ENCODE results near the gene PIGU.
"Not testable (repeated sequence)": the region's sequence is repeated elsewhere in the genome, so short reads cannot be mapped to it uniquely, and the experiment has no call there.

The PIGU gene

DNA sequence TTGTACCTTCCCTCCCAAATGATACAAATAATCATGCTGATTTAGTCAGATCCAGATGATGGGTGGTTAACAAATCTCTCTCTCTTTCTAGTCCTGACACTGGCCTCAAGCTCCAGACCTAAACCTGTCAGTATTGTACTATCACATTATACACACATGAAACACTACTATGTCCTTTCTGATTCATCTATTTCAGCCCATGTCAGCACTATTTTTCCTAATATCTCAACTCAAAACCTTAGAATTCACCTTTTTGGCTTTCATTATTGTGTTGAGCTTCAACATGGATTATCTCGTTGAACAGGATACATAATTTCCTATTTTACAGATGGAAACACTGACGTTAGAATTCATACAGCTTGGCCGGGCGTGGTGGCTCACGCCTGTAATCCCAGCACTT, 3.5 kb downstream of the PIGU start:
- POLR2A ChIA-PET = no interaction called here
- TF ChIP-seq, protein P1, sequence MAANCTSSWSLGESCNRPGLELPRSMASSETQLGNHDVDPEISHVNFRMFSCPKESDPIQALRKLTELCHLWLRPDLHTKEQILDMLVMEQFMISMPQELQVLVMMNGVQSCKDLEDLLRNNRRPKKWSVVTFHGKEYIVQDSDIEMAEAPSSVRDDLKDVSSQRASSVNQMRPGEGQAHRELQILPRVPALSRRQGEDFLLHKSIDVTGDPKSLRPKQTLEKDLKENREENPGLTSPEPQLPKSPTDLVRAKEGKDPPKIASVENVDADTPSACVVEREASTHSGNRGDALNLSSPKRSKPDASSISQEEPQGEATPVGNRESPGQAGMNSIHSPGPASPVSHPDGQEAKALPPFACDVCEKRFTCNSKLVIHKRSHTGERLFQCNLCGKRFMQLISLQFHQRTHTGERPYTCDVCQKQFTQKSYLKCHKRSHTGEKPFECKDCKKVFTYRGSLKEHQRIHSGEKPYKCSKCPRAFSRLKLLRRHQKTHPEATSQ (tag by site-specific recombination; IDR thresholded peaks at IDR 0.05) = no peak
- TF ChIP-seq ZNF133 (tag by site-specific recombination; IDR thresholded peaks at IDR 0.05) = peak; percentile 70; the same call in 1 of the 2 replicates
- TF ChIP-seq ZBTB8A (tag by site-specific recombination; IDR thresholded peaks at IDR 0.05) = no peak
- TF ChIP-seq, protein P2, sequence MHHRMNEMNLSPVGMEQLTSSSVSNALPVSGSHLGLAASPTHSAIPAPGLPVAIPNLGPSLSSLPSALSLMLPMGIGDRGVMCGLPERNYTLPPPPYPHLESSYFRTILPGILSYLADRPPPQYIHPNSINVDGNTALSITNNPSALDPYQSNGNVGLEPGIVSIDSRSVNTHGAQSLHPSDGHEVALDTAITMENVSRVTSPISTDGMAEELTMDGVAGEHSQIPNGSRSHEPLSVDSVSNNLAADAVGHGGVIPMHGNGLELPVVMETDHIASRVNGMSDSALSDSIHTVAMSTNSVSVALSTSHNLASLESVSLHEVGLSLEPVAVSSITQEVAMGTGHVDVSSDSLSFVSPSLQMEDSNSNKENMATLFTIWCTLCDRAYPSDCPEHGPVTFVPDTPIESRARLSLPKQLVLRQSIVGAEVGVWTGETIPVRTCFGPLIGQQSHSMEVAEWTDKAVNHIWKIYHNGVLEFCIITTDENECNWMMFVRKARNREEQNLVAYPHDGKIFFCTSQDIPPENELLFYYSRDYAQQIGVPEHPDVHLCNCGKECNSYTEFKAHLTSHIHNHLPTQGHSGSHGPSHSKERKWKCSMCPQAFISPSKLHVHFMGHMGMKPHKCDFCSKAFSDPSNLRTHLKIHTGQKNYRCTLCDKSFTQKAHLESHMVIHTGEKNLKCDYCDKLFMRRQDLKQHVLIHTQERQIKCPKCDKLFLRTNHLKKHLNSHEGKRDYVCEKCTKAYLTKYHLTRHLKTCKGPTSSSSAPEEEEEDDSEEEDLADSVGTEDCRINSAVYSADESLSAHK (tag by site-specific recombination; IDR thresholded peaks at IDR 0.05) = no peak
- Histone ChIP-seq H3K36me3 (ENCODE audit: control insufficient read depth in 2 of 2, insufficient read depth in 1 of 2, low read length in 2 of 2) (no peaks in the 10 kb centered on the region; a peak in 1 of 3 replicates), H3K4me3 (ENCODE audit: low read depth, low read length) (no peak overlapping the region), H3K9me3 (ENCODE audit: control insufficient read depth, insufficient read depth, low read depth, low read length) (no peaks in the 10 kb centered on the region), H3K27ac (ENCODE audit: extremely low read depth, low read depth, low read length) (no peak overlapping the region), H3K4me1 (ENCODE audit: control insufficient read depth, insufficient read depth, low read length) (no peaks in the 10 kb centered on the region)
- CTCF ChIA-PET = no interaction called here

DNA sequence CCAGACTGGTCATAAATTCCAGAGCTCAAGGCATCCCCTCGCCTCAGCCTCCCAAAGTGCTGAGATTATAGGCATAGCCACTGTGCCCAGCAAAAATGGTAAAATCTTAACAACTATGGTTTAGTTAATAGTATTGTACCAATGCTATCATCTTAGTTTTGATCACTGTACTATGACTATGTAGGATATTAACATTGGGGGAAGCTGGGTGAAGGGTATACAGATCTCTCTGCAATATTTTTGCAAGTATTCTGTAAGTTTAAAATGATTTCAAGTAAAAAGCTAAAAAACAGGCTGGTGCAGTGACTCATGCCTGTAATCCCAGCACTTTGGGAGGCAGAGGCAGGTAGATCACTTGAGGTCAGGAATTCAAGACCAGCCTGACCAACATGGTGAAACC, 7.8 kb downstream of the PIGU start:
- ChIA-PET POLR2A (interaction anchor here (1.0 to 1.2 kb wide), 2 partner anchors 8 to 154 kb away, joined by 3 to 10 read pairs; partner anchors contain the start of gene PIGU), CTCF (no interaction called here)
- TF ChIP-seq SETDB1 (IDR thresholded peaks at IDR 0.05; ENCODE audit: insufficient read length, low read length) (peak; percentile 13), ZNF529 (tag by site-specific recombination; IDR thresholded peaks at IDR 0.05; ENCODE audit: insufficient replicate concordance) (peak; percentile 100), YY1 (tag by site-specific recombination; IDR thresholded peaks at IDR 0.05) (no peak)
- H3K36me3 ChIP-seq (ENCODE audit: control insufficient read depth in 2 of 2, insufficient read depth in 1 of 2, low read length in 2 of 2) = no peaks in the 10 kb centered on the region; a peak in 1 of 3 replicates
- no peak overlapping the region for H3K4me3 ChIP-seq (ENCODE audit: low read depth, low read length)
- H3K4me1 ChIP-seq (ENCODE audit: control insufficient read depth, insufficient read depth, low read length) = no peaks in the 10 kb centered on the region
- H3K27ac ChIP-seq (ENCODE audit: extremely low read depth, low read depth, low read length) = no peak overlapping the region
- no peaks in the 10 kb centered on the region for H3K9me3 ChIP-seq (ENCODE audit: control insufficient read depth, insufficient read depth, low read depth, low read length)

DNA sequence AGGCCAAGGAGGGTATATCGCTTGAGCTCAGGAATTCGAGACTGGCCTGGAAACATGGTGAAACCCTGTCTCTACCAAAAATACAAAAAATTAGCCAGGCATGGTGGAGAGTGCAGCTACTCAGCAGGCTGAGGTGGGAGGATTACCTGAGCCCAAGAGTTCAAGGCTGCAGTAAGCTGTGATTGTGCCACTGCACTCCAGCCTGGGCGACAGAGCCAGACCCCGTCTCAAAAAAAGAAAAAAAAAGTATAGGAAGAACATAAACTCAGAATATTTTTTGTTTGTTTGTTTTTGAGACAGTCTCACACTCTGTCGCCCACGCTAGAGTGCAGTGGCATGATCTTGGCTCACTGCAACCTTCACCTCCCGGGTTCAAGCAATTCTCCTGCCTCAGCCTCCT, 12.1 kb downstream of the PIGU start:
- H3K4me1 ChIP-seq (ENCODE audit: control insufficient read depth, insufficient read depth, low read length); H3K36me3 ChIP-seq (ENCODE audit: control insufficient read depth in 2 of 2, insufficient read depth in 1 of 2, low read length in 2 of 2); H3K27ac ChIP-seq (ENCODE audit: extremely low read depth, low read depth, low read length); H3K9me3 ChIP-seq (ENCODE audit: control insufficient read depth, insufficient read depth, low read depth, low read length); H3K4me3 ChIP-seq (ENCODE audit: low read depth, low read length): not testable (repeated sequence)
- ChIA-PET CTCF (interaction anchor here (1.0 to 1.5 kb wide), 2 partner anchors 85 to 105 kb away, joined by 3 to 4 read pairs; no protein-coding TSS in a partner anchor), POLR2A (interaction anchor here (0.7 kb wide), 1 partner anchor 10 kb away, joined by 3 read pairs; no protein-coding TSS in a partner anchor)
- peak; percentile 64 for TF ChIP-seq ZNF121 (tag by site-specific recombination; IDR thresholded peaks at IDR 0.05)

DNA sequence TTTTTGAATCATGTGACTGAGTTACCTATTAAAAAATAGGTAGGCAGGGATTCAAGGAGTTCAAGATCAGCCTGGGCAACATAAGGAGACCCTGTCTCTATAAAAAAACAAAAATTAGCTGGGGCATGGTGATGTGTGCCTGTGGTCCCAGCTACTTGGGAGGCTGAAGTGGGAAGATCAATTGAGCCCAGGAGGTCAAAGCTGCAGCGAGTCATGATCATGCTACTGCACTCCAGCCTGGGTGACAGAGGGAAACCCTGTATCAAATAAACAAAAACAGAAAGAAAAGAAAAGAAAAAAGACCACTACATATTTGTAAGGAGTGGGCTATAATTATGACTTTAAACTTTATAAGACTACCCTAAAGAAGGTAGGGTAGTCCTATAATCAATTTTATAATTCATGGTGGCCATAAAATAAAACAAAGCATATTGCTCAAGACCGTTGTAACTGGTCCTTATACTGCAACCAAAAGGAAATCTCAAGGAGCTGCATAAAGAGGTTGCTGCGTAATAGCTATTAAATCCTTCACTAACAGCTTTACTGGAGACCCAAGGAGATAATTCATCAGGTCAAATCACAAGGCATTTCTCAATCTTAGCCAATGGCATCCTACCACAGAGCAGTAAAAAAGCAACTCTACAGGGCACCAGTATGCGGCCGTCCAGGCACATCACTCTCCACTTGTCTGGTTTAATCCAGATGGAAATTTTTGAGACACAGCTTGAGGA, 13.5 kb downstream of the PIGU start:
- Histone ChIP-seq H3K9me3 (ENCODE audit: control insufficient read depth, insufficient read depth, low read depth, low read length) (no peaks in the 10 kb centered on the region), H3K27ac (ENCODE audit: extremely low read depth, low read depth, low read length) (no peak overlapping the region), H3K4me3 (ENCODE audit: low read depth, low read length) (no peak overlapping the region), H3K36me3 (ENCODE audit: control insufficient read depth in 2 of 2, insufficient read depth in 1 of 2, low read length in 2 of 2) (no peaks in the 10 kb centered on the region), H3K4me1 (ENCODE audit: control insufficient read depth, insufficient read depth, low read length) (peaks cover 3% of the 10 kb centered on the region; the same call in 1 of the 2 replicates)
- ChIA-PET CTCF (interaction anchor here (0.6 to 1.5 kb wide), 5 partner anchors 13 to 145 kb away, joined by 3 to 4 read pairs (median 3); partner anchors contain the start of gene TP53INP2), POLR2A (interaction anchor here (0.6 to 1.6 kb wide), 4 partner anchors 11 to 29 kb away, joined by 3 to 9 read pairs (median 3); no protein-coding TSS in a partner anchor)
- TF ChIP-seq, protein P3, sequence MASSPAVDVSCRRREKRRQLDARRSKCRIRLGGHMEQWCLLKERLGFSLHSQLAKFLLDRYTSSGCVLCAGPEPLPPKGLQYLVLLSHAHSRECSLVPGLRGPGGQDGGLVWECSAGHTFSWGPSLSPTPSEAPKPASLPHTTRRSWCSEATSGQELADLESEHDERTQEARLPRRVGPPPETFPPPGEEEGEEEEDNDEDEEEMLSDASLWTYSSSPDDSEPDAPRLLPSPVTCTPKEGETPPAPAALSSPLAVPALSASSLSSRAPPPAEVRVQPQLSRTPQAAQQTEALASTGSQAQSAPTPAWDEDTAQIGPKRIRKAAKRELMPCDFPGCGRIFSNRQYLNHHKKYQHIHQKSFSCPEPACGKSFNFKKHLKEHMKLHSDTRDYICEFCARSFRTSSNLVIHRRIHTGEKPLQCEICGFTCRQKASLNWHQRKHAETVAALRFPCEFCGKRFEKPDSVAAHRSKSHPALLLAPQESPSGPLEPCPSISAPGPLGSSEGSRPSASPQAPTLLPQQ (tag by site-specific recombination; IDR thresholded peaks at IDR 0.05) = no peak
- TF ChIP-seq, protein P4, sequence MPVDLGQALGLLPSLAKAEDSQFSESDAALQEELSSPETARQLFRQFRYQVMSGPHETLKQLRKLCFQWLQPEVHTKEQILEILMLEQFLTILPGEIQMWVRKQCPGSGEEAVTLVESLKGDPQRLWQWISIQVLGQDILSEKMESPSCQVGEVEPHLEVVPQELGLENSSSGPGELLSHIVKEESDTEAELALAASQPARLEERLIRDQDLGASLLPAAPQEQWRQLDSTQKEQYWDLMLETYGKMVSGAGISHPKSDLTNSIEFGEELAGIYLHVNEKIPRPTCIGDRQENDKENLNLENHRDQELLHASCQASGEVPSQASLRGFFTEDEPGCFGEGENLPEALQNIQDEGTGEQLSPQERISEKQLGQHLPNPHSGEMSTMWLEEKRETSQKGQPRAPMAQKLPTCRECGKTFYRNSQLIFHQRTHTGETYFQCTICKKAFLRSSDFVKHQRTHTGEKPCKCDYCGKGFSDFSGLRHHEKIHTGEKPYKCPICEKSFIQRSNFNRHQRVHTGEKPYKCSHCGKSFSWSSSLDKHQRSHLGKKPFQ (tag by site-specific recombination; IDR thresholded peaks at IDR 0.05) = 0 out of 2 replicates have a peak, but pooled peaks have one; percentile 11
- TF ChIP-seq ZSCAN30 (tag by site-specific recombination; IDR thresholded peaks at IDR 0.05) (peak; percentile 74), IKZF3 (tag by site-specific recombination; IDR thresholded peaks at IDR 0.05) (0 out of 2 replicates have a peak, but pooled peaks have one; percentile 33), SP7 (tag by site-specific recombination; IDR thresholded peaks at IDR 0.05) (peak; percentile 56; the same call in 1 of the 2 replicates)
- TF ChIP-seq, protein P5, sequence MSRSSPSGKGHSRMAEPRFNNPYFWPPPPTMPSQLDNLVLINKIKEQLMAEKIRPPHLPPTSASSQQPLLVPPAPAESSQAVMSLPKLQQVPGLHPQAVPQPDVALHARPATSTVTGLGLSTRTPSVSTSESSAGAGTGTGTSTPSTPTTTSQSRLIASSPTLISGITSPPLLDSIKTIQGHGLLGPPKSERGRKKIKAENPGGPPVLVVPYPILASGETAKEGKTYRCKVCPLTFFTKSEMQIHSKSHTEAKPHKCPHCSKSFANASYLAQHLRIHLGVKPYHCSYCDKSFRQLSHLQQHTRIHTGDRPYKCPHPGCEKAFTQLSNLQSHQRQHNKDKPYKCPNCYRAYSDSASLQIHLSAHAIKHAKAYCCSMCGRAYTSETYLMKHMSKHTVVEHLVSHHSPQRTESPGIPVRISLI (tag by site-specific recombination; IDR thresholded peaks at IDR 0.05) = no peak
- TF ChIP-seq, protein P6, sequence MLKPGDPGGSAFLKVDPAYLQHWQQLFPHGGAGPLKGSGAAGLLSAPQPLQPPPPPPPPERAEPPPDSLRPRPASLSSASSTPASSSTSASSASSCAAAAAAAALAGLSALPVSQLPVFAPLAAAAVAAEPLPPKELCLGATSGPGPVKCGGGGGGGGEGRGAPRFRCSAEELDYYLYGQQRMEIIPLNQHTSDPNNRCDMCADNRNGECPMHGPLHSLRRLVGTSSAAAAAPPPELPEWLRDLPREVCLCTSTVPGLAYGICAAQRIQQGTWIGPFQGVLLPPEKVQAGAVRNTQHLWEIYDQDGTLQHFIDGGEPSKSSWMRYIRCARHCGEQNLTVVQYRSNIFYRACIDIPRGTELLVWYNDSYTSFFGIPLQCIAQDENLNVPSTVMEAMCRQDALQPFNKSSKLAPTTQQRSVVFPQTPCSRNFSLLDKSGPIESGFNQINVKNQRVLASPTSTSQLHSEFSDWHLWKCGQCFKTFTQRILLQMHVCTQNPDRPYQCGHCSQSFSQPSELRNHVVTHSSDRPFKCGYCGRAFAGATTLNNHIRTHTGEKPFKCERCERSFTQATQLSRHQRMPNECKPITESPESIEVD (tag by site-specific recombination; IDR thresholded peaks at IDR 0.05) = peak; percentile 58; the same call in 1 of the 2 replicates

Data from HEK293 (cell line).